Neural cell (in vitro differentiated cells): ENCODE measurements around the gene SPON1.

Experiments
- EP300 ChIP-seq: fragments of 450-650 bp; conservative IDR thresholded peaks from 2 replicates; pipeline ENCODE4 v1.6.1; 2014; ENCODE audit warnings: antibody characterized with exemption, mild to moderate bottlenecking, moderate library complexity; ENCODE audit not compliant: poor library complexity, severe bottlenecking
- EZH2 ChIP-seq: fragments of 200-600, 300-800 bp; shearing (Covaris generic), sonication (generic); IDR thresholded peaks from 2 replicates; pipeline ENCODE4 v1.6.1; 2014; ENCODE audit warnings: antibody characterized with exemption, low read length, borderline replicate concordance, mild to moderate bottlenecking; ENCODE audit not compliant: insufficient read depth, poor library complexity, severe bottlenecking
- MXI1 ChIP-seq: fragments of 450-650 bp; conservative IDR thresholded peaks from 2 replicates; pipeline ENCODE4 v1.6.1; 2014; ENCODE audit warnings: antibody characterized with exemption, mild to moderate bottlenecking; ENCODE audit not compliant: poor library complexity, severe bottlenecking
- POLR2AphosphoS5 ChIP-seq: IDR thresholded peaks from 2 replicates; pipeline ENCODE4 v1.6.1; 2012
- RAD21 ChIP-seq: fragments of 450-650 bp; conservative IDR thresholded peaks from 2 replicates; pipeline ENCODE4 v1.6.1; 2014; ENCODE audit warnings: antibody characterized with exemption, mild to moderate bottlenecking, moderate library complexity
- SMC3 ChIP-seq: fragments of 450-650 bp; conservative IDR thresholded peaks from 2 replicates; pipeline ENCODE4 v1.6.1; 2014; ENCODE audit warnings: antibody characterized with exemption, mild to moderate bottlenecking, moderate library complexity; ENCODE audit not compliant: poor library complexity
- TAF1 ChIP-seq: IDR thresholded peaks from 2 replicates; pipeline ENCODE4 v1.6.1; 2012; ENCODE audit warnings: low read depth
- TF ChIP-seq, protein P1 (sequence below): fragments of 450-650 bp; IDR thresholded peaks from 2 replicates; pipeline ENCODE4 v1.5.1; 2014; ENCODE audit warnings: antibody characterized with exemption, mild to moderate bottlenecking, moderate library complexity; ENCODE audit not compliant: poor library complexity, severe bottlenecking
- TF ChIP-seq, protein P2 (sequence below): IDR thresholded peaks from 2 replicates; pipeline ENCODE4 v1.6.1; 2012; ENCODE audit warnings: borderline replicate concordance

DNA sequence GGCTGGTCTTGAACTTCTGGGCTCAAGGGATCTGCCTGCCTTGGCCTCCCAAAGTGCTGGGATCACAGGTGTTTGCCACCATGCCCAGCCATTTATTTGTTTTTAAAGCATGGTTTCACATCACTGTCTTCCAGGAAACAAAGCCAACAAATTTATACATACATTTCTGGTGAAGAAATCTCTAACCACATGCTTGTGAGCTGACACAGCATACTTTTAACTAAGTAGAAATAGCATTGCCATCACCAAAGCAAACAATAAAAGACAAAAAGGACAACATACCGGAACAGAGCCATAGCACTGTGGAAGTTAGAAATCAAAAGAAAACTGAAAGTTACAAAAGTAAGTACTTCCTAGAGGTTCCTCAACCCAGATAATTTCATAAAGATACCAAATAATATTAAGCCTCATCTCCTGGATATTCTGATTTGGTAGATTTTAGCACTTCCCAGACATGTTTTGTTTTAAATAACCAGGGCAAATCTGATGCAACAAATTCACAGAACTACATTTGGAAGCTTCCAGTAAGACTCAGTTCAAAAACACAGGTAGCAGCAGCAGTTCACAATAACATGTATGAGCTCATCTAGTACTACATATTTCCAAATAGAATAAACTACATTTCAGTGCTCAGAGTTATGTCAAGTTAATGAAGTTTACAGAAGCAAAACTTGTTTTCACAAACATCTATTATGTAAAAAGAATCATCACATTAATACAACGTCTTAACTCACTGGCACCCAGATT, 325.8 kb downstream of the SPON1 start:
- TF ChIP-seq EP300 (no peak), MXI1 (no peak), POLR2AphosphoS5 (no peak), RAD21 (no peak), SMC3 (no peak), EZH2 (no peak), TAF1 (no peak)
- TF ChIP-seq, protein P1, sequence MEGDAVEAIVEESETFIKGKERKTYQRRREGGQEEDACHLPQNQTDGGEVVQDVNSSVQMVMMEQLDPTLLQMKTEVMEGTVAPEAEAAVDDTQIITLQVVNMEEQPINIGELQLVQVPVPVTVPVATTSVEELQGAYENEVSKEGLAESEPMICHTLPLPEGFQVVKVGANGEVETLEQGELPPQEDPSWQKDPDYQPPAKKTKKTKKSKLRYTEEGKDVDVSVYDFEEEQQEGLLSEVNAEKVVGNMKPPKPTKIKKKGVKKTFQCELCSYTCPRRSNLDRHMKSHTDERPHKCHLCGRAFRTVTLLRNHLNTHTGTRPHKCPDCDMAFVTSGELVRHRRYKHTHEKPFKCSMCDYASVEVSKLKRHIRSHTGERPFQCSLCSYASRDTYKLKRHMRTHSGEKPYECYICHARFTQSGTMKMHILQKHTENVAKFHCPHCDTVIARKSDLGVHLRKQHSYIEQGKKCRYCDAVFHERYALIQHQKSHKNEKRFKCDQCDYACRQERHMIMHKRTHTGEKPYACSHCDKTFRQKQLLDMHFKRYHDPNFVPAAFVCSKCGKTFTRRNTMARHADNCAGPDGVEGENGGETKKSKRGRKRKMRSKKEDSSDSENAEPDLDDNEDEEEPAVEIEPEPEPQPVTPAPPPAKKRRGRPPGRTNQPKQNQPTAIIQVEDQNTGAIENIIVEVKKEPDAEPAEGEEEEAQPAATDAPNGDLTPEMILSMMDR, result no peak
- TF ChIP-seq, protein P2, sequence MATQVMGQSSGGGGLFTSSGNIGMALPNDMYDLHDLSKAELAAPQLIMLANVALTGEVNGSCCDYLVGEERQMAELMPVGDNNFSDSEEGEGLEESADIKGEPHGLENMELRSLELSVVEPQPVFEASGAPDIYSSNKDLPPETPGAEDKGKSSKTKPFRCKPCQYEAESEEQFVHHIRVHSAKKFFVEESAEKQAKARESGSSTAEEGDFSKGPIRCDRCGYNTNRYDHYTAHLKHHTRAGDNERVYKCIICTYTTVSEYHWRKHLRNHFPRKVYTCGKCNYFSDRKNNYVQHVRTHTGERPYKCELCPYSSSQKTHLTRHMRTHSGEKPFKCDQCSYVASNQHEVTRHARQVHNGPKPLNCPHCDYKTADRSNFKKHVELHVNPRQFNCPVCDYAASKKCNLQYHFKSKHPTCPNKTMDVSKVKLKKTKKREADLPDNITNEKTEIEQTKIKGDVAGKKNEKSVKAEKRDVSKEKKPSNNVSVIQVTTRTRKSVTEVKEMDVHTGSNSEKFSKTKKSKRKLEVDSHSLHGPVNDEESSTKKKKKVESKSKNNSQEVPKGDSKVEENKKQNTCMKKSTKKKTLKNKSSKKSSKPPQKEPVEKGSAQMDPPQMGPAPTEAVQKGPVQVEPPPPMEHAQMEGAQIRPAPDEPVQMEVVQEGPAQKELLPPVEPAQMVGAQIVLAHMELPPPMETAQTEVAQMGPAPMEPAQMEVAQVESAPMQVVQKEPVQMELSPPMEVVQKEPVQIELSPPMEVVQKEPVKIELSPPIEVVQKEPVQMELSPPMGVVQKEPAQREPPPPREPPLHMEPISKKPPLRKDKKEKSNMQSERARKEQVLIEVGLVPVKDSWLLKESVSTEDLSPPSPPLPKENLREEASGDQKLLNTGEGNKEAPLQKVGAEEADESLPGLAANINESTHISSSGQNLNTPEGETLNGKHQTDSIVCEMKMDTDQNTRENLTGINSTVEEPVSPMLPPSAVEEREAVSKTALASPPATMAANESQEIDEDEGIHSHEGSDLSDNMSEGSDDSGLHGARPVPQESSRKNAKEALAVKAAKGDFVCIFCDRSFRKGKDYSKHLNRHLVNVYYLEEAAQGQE, result no peak
